Loucy (cell line): ENCODE data around the gene LRRC71.

Experiments
- CTCF ChIP-seq: fragments of 200-600 bp; sonication (generic); conservative IDR thresholded peaks from 2 replicates; pipeline ENCODE4 v1.5.1; 2014; ENCODE audit warnings: mild to moderate bottlenecking, antibody characterized with exemption, low read length
- EZH2phosphoT487 ChIP-seq: fragments of 200-600 bp; IDR thresholded peaks from 2 replicates; pipeline ENCODE4 v1.6.1; 2018; ENCODE audit warnings: antibody characterized with exemption, mild to moderate bottlenecking, moderate library complexity, borderline replicate concordance

- no peak for TF ChIP-seq EZH2phosphoT487
- TF ChIP-seq CTCF = no peak
Measured at GRCh38 chr1:156963621-156964020, 43.2 kb downstream of the LRRC71 start.
